HCT116 (cell line): ENCODE data around the gene TRIM38. TPM values are rescaled to one million over a fixed set of nuclear protein-coding genes. Genes with fewer than 3 reads are reported as not detected.

ENCODE experiments used
- ATAC-seq: fragments of 200-7000 bp; cut with Tn5 transposase; 2 replicates; pipeline ENCODE4 v1.9.1; 2020; ENCODE audit warnings: mild to moderate bottlenecking, moderate library complexity
- BruUV-seq: library from RNA; stranded (reverse); fragments of 400-500 nt; replicated peaks from 2 replicates; lab custom pipeline; 2021; lab: Mats Ljungman, UMichigan
- CTCF ChIA-PET: fragments of 300-600 bp; sonication (Branson Sonifier 250); formaldehyde crosslinking; loops from one replicate; lab custom pipeline; 2021; ENCODE audit warnings: antibody characterized with exemption; lab: Charles Lee
- POLR2A ChIA-PET: fragments of 300-600, 350-600 bp; sonication (Branson Sonifier 250); formaldehyde crosslinking; loops from one replicate; lab custom pipeline; 2021; ENCODE audit warnings: antibody characterized with exemption; lab: Charles Lee
- RAD21 ChIA-PET, 2 experiments: fragments of 300-600 bp; sonication (Branson Sonifier 250); formaldehyde crosslinking; loops; one replicate each; lab custom pipeline; 2023; ENCODE audit warnings: low total read pairs in 2 of 2; ENCODE audit not compliant: uncharacterized antibody in 2 of 2, unreplicated experiment in 2 of 2, low non-redundant PET in 1 of 2; lab: Charles Lee
- DNase-seq: peaks from one replicate; pipeline ENCODE4 v3.0.0-alpha.2; 2010; ENCODE audit warnings: low read depth, low spot score
- H2AFZ ChIP-seq: fragments of 200-600 bp; shearing (Covaris generic), sonication (generic); 2 replicates; pipeline ENCODE4 v1.6.1; 2017; ENCODE audit warnings: low read depth, mixed run types, mixed read lengths, antibody characterized with exemption, low read length; ENCODE audit not compliant: poor library complexity, severe bottlenecking
- H3K27ac ChIP-seq: 2 replicates; pipeline ENCODE4 v1.5.1; 2012; ENCODE audit warnings: low read depth, low read length
- H3K27me3 ChIP-seq: fragments of 200-600 bp; sonication (generic); 2 replicates; pipeline ENCODE4 v1.6.1; 2016; ENCODE audit warnings: mixed run types, low read length, mixed read lengths; ENCODE audit not compliant: insufficient read depth
- H3K36me3 ChIP-seq, 2 experiments: fragments of 200-500 bp in 1 of 2; fragments of 200-600 bp in 1 of 2; sonication (Bioruptor generic) in 1 of 2; sonication (generic) in 1 of 2; 2 replicates each; pipeline versions ENCODE4 v1.5.1 to v1.6.1; 2014 to 2016; ENCODE audit warnings: low read length in 2 of 2, inconsistent platforms in 1 of 2, mixed read lengths in 1 of 2, mixed run types in 1 of 2; ENCODE audit not compliant: insufficient read depth in 2 of 2, control insufficient read depth in 1 of 2
- H3K4me1 ChIP-seq, 2 experiments: fragments of 200-600 bp in 1 of 2; sonication (generic) in 1 of 2; 2 replicates each; pipeline versions ENCODE4 v1.5.1 to v1.6.1; 2012 to 2017; ENCODE audit warnings: low read length in 2 of 2, inconsistent platforms in 1 of 2, mild to moderate bottlenecking in 1 of 2, mixed read lengths in 1 of 2, mixed run types in 1 of 2, moderate library complexity in 1 of 2; ENCODE audit not compliant: insufficient read depth in 2 of 2, control insufficient read depth in 1 of 2
- H3K4me2 ChIP-seq: fragments of 200-600 bp; sonication (generic); 2 replicates; pipeline ENCODE4 v1.6.1; 2017; ENCODE audit warnings: mixed run types, low read length, mixed read lengths
- H3K4me3 ChIP-seq, 2 experiments: fragments of 200-600 bp in 1 of 2; sonication (generic) in 1 of 2; replicated peaks in 1 of 2; 2 replicates each; pipeline ENCODE4 v1.5.1; 2011 to 2016; ENCODE audit warnings: low read length in 2 of 2, control low read depth in 1 of 2, low read depth in 1 of 2, mild to moderate bottlenecking in 1 of 2, mixed read lengths in 1 of 2, mixed run types in 1 of 2
- H3K79me2 ChIP-seq: fragments of 200-600 bp; sonication (generic); 2 replicates; pipeline ENCODE4 v1.6.1; 2017; ENCODE audit warnings: mild to moderate bottlenecking, mixed run types, low read length, moderate library complexity, mixed read lengths; ENCODE audit not compliant: insufficient read depth
- H3K9ac ChIP-seq: fragments of 200-600 bp; sonication (generic); 2 replicates; pipeline ENCODE4 v1.6.1; 2016; ENCODE audit warnings: low read length, mixed read lengths
- H3K9me2 ChIP-seq: fragments of 200-600 bp; sonication (generic), shearing (Covaris generic); 2 replicates; pipeline ENCODE4 v1.6.1; 2017; ENCODE audit warnings: mixed run types, mild to moderate bottlenecking, moderate library complexity; ENCODE audit not compliant: insufficient read depth
- H3K9me3 ChIP-seq, 2 experiments: fragments of 200-500 bp in 1 of 2; fragments of 200-600 bp in 1 of 2; sonication (Bioruptor generic) in 1 of 2; sonication (generic) in 1 of 2; 2 replicates each; pipeline ENCODE4 v1.6.1; 2014 to 2017; ENCODE audit warnings: low read length in 2 of 2, mixed read lengths in 2 of 2, inconsistent platforms in 1 of 2, low read depth in 1 of 2, mild to moderate bottlenecking in 1 of 2, mixed run types in 1 of 2, moderate library complexity in 1 of 2; ENCODE audit not compliant: control insufficient read depth in 1 of 2, insufficient read depth in 1 of 2
- H4K20me1 ChIP-seq: fragments of 200-600 bp; sonication (generic), shearing (Covaris generic); 2 replicates; pipeline ENCODE4 v1.6.1; 2017; ENCODE audit warnings: mixed run types, mild to moderate bottlenecking, moderate library complexity; ENCODE audit not compliant: insufficient read depth
- CBX3 ChIP-seq: IDR thresholded peaks from 2 replicates; pipeline ENCODE4 v1.6.1; 2012; ENCODE audit warnings: low read depth
- CEBPB ChIP-seq: IDR thresholded peaks from 2 replicates; pipeline ENCODE4 v1.6.1; 2012; ENCODE audit warnings: low read depth
- EGR1 ChIP-seq: IDR thresholded peaks from 2 replicates; pipeline ENCODE4 v1.6.1; 2012; ENCODE audit warnings: low read depth
- ELF1 ChIP-seq: IDR thresholded peaks from 2 replicates; pipeline ENCODE4 v1.6.1; 2012; ENCODE audit warnings: low read depth, borderline replicate concordance
- EZH2 ChIP-seq: fragments of 200-600 bp; sonication (generic); IDR thresholded peaks from 2 replicates; pipeline ENCODE4 v1.6.1; 2017; ENCODE audit warnings: antibody characterized with exemption, mixed run types
- EZH2phosphoT487 ChIP-seq: fragments of 200-600 bp; IDR thresholded peaks from 2 replicates; pipeline ENCODE4 v1.6.1; 2018; ENCODE audit warnings: antibody characterized with exemption, borderline replicate concordance
- FOSL1 ChIP-seq: IDR thresholded peaks from 2 replicates; pipeline ENCODE4 v1.6.1; 2012; ENCODE audit warnings: low read depth
- JUND ChIP-seq: IDR thresholded peaks from 2 replicates; pipeline ENCODE4 v1.6.1; 2012
- POLR2A ChIP-seq: IDR thresholded peaks from 2 replicates; pipeline ENCODE4 v1.7.0; 2011; ENCODE audit warnings: borderline replicate concordance; ENCODE audit not compliant: insufficient read depth, insufficient read length; ENCODE audit errors: extremely low read depth
- POLR2AphosphoS5 ChIP-seq: IDR thresholded peaks from 2 replicates; pipeline ENCODE4 v1.6.1; 2011; ENCODE audit warnings: mild to moderate bottlenecking, low read depth, low read length, moderate library complexity
- RAD21 ChIP-seq: IDR thresholded peaks from 2 replicates; pipeline ENCODE4 v1.6.1; 2012; ENCODE audit warnings: low read depth, mild to moderate bottlenecking
- SP1 ChIP-seq: IDR thresholded peaks from 2 replicates; pipeline ENCODE4 v1.6.1; 2012; ENCODE audit warnings: low read depth
- SRF ChIP-seq: IDR thresholded peaks from 2 replicates; pipeline ENCODE4 v1.6.1; 2012; ENCODE audit warnings: low read depth
- TCF7L2 ChIP-seq: IDR thresholded peaks from 2 replicates; pipeline ENCODE4 v1.7.0; 2011; ENCODE audit warnings: borderline replicate concordance, inconsistent platforms; ENCODE audit not compliant: insufficient read depth, insufficient read length; ENCODE audit errors: extremely low read depth
- YY1 ChIP-seq: IDR thresholded peaks from 2 replicates; pipeline ENCODE4 v1.6.1; 2011; ENCODE audit warnings: low read length, low read depth, moderate library complexity, mild to moderate bottlenecking; ENCODE audit not compliant: insufficient replicate concordance; ENCODE audit errors: extremely low read depth
- ZNF274 ChIP-seq: fragments of 200-500 bp; sonication (Bioruptor generic); IDR thresholded peaks from 2 replicates; pipeline ENCODE4 v1.6.1; 2014; ENCODE audit warnings: mild to moderate bottlenecking, low read depth, low read length, inconsistent platforms
- intact Hi-C: fragments of 100-400 bp; cut with micrococcal nuclease; formaldehyde crosslinking; loops from 2 replicates; pipeline ENCODE4 v1.10.0; 2022
- total RNA-seq: library from RNA; stranded (reverse); gene quantifications from one replicate; pipeline ENCODE4 v1.2.1, GENCODE V29; 2021; ENCODE audit not compliant: unreplicated experiment
- TF ChIP-seq, protein P1 (sequence below): IDR thresholded peaks from 2 replicates; pipeline ENCODE4 v1.6.1; 2011; ENCODE audit warnings: mild to moderate bottlenecking, low read length, moderate library complexity; ENCODE audit not compliant: insufficient replicate concordance; ENCODE audit errors: extremely low read depth
- TF ChIP-seq, protein P2 (sequence below): IDR thresholded peaks from 2 replicates; pipeline ENCODE4 v1.6.1; 2012
- TF ChIP-seq, protein P3 (sequence below): IDR thresholded peaks from 2 replicates; pipeline ENCODE4 v1.6.1; 2012; ENCODE audit warnings: low read depth
- TF ChIP-seq, protein P4 (sequence below), 3 experiments: fragments of 200-600 bp in 1 of 3; sonication (generic) in 1 of 3; IDR thresholded peaks in 2 of 3; conservative IDR thresholded peaks in 1 of 3; 2 replicates each; pipeline ENCODE4 v1.5.1; 2012 to 2017; ENCODE audit warnings: low read depth in 2 of 3, low read length in 2 of 3, antibody characterized with exemption in 1 of 3, borderline replicate concordance in 1 of 3, control low read depth in 1 of 3, mild to moderate bottlenecking in 1 of 3, mixed read lengths in 1 of 3, mixed run types in 1 of 3, moderate library complexity in 1 of 3; ENCODE audit not compliant: insufficient read depth in 1 of 3

TRIM38 gene
- total RNA-seq, 1 experiment from 2014 or later: 9.6 TPM

DNA sequence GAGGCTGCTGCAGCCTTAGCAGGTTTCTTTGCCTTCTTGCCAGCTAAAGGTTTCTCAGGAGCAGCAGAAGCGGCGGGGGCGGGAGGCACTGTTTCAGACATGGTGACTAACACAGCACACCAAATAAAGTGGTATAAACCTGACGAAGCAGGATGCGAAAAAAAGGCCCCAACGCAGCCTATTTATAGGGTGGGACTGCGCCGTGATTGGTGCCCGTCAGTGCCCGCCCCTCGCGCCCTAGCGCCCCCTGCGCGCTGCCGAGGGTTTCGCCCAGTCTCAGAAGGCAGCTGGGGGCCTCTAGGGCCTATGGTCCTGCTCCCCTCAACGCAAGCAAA is 55.0 kb downstream of the TRIM38 start:
- TF ChIP-seq CBX3 (no peak), SRF (no peak), SP1 (no peak), ELF1 (no peak), RAD21 (no peak), ZNF274 (no peak), POLR2A (no peak), CEBPB (no peak), TCF7L2 (no peak), YY1 (no peak), JUND (no peak), EZH2 (no peak), POLR2AphosphoS5 (no peak), EGR1 (no peak), EZH2phosphoT487 (no peak), FOSL1 (no peak)
- TF ChIP-seq, protein P1, sequence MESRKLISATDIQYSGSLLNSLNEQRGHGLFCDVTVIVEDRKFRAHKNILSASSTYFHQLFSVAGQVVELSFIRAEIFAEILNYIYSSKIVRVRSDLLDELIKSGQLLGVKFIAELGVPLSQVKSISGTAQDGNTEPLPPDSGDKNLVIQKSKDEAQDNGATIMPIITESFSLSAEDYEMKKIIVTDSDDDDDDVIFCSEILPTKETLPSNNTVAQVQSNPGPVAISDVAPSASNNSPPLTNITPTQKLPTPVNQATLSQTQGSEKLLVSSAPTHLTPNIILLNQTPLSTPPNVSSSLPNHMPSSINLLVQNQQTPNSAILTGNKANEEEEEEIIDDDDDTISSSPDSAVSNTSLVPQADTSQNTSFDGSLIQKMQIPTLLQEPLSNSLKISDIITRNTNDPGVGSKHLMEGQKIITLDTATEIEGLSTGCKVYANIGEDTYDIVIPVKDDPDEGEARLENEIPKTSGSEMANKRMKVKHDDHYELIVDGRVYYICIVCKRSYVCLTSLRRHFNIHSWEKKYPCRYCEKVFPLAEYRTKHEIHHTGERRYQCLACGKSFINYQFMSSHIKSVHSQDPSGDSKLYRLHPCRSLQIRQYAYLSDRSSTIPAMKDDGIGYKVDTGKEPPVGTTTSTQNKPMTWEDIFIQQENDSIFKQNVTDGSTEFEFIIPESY: no peak
- TF ChIP-seq, protein P2, sequence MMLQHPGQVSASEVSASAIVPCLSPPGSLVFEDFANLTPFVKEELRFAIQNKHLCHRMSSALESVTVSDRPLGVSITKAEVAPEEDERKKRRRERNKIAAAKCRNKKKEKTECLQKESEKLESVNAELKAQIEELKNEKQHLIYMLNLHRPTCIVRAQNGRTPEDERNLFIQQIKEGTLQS: no peak
- TF ChIP-seq, protein P3, sequence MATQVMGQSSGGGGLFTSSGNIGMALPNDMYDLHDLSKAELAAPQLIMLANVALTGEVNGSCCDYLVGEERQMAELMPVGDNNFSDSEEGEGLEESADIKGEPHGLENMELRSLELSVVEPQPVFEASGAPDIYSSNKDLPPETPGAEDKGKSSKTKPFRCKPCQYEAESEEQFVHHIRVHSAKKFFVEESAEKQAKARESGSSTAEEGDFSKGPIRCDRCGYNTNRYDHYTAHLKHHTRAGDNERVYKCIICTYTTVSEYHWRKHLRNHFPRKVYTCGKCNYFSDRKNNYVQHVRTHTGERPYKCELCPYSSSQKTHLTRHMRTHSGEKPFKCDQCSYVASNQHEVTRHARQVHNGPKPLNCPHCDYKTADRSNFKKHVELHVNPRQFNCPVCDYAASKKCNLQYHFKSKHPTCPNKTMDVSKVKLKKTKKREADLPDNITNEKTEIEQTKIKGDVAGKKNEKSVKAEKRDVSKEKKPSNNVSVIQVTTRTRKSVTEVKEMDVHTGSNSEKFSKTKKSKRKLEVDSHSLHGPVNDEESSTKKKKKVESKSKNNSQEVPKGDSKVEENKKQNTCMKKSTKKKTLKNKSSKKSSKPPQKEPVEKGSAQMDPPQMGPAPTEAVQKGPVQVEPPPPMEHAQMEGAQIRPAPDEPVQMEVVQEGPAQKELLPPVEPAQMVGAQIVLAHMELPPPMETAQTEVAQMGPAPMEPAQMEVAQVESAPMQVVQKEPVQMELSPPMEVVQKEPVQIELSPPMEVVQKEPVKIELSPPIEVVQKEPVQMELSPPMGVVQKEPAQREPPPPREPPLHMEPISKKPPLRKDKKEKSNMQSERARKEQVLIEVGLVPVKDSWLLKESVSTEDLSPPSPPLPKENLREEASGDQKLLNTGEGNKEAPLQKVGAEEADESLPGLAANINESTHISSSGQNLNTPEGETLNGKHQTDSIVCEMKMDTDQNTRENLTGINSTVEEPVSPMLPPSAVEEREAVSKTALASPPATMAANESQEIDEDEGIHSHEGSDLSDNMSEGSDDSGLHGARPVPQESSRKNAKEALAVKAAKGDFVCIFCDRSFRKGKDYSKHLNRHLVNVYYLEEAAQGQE: no peak
- TF ChIP-seq, protein P4, sequence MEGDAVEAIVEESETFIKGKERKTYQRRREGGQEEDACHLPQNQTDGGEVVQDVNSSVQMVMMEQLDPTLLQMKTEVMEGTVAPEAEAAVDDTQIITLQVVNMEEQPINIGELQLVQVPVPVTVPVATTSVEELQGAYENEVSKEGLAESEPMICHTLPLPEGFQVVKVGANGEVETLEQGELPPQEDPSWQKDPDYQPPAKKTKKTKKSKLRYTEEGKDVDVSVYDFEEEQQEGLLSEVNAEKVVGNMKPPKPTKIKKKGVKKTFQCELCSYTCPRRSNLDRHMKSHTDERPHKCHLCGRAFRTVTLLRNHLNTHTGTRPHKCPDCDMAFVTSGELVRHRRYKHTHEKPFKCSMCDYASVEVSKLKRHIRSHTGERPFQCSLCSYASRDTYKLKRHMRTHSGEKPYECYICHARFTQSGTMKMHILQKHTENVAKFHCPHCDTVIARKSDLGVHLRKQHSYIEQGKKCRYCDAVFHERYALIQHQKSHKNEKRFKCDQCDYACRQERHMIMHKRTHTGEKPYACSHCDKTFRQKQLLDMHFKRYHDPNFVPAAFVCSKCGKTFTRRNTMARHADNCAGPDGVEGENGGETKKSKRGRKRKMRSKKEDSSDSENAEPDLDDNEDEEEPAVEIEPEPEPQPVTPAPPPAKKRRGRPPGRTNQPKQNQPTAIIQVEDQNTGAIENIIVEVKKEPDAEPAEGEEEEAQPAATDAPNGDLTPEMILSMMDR (IDR thresholded peaks at IDR 0.05 in 2 of 3, conservative IDR thresholded peaks at IDR 0.05 in 1 of 3; ENCODE audit: borderline replicate concordance in 1 of 3, insufficient read depth in 1 of 3, low read depth in 2 of 3, low read length in 2 of 3): no peak
- RAD21 ChIA-PET: no interaction called here
- intact Hi-C loops: no loop called here
- DNase-seq: no peak
- no peak for ATAC-seq
- no peaks in the 10 kb centered on the region for H4K20me1 ChIP-seq
- no peak overlapping the region for H3K27ac ChIP-seq
- H3K4me2 ChIP-seq: no peak overlapping the region
- no peak overlapping the region for H2AFZ ChIP-seq
- no TSS peak for BruUV-seq
- H3K9me2 ChIP-seq: no peaks in the 10 kb centered on the region
- H3K9me3 ChIP-seq: no peaks in the 10 kb centered on the region
- H3K79me2 ChIP-seq: no peaks in the 10 kb centered on the region
- H3K36me3 ChIP-seq: no peaks in the 10 kb centered on the region
- POLR2A ChIA-PET: interaction anchor here (0.7 to 1.8 kb wide), 2 partner anchors 8 to 14 kb away, joined by 3 to 7 read pairs; a partner anchor contains a TSS
- CTCF ChIA-PET: interaction anchor here (1.1 kb wide), 1 partner anchor 9 kb away, joined by 3 read pairs; no protein-coding TSS in a partner anchor
- no peak overlapping the region for H3K9ac ChIP-seq
- no peaks in the 10 kb centered on the region for H3K27me3 ChIP-seq
- peaks cover 7 to 30% of the 10 kb centered on the region in 2 experiments for H3K4me1 ChIP-seq
- no peak overlapping the region for H3K4me3 ChIP-seq
